GM12875 (cell line): ENCODE results near the gene EIF3L.

Experiments used
- H3K4me3 ChIP-seq: one replicate; pipeline ENCODE4 v1.5.1; 2011; ENCODE audit warnings: low read depth, low read length, control low read depth
- CTCF ChIP-seq: IDR thresholded peaks from 2 replicates; pipeline ENCODE4 v1.5.1; 2011; ENCODE audit warnings: low read depth, mild to moderate bottlenecking, control low read depth, inconsistent platforms, low read length, moderate library complexity, borderline replicate concordance; ENCODE audit not compliant: insufficient read depth

Gene EIF3L

GRCh38 chr22:37930270-37930951 lies 81.2 kb downstream of the EIF3L start:
- peak; percentile 41; the same call in 1 of the 2 replicates for TF ChIP-seq CTCF

GRCh38 chr22:37930952-37931440 lies 81.8 kb downstream of the EIF3L start:
- TF ChIP-seq CTCF: no peak
- H3K4me3 ChIP-seq: no peak overlapping the region

More at GRCh38 chr22:37930270-37930951, 81.2 kb downstream of the EIF3L start:
- no peak overlapping the region for H3K4me3 ChIP-seq

- no peak overlapping the region for H3K4me3 ChIP-seq
- no peak for TF ChIP-seq CTCF
Measured at GRCh38 chr22:37931893-37932389, 82.7 kb downstream of the EIF3L start.

- no peak overlapping the region for H3K4me3 ChIP-seq
- no peak for TF ChIP-seq CTCF
Measured at GRCh38 chr22:37932401-37932800, 83.2 kb downstream of the EIF3L start.

GRCh38 chr22:37932821-37933578 lies 83.8 kb downstream of the EIF3L start:
- no peak overlapping the region for H3K4me3 ChIP-seq
- TF ChIP-seq CTCF: no peak

- H3K4me3 ChIP-seq: no peak overlapping the region
- TF ChIP-seq CTCF: peak; percentile 99
Measured at GRCh38 chr22:37933711-37934376, 84.6 kb downstream of the EIF3L start.
